NB4 (cell line): ENCODE data around the gene CORO2A.

ENCODE experiments used
- POLR2A ChIP-seq: IDR thresholded peaks from 2 replicates; pipeline ENCODE4 v1.6.1; 2011; ENCODE audit warnings: mild to moderate bottlenecking; ENCODE audit not compliant: insufficient read length; ENCODE audit errors: extremely low read depth
- TF ChIP-seq, protein P1 (sequence below): IDR thresholded peaks from one replicate; pipeline ENCODE4 v1.5.1; 2012; ENCODE audit warnings: low read depth, low read length
- TF ChIP-seq, protein P2 (sequence below): IDR thresholded peaks from 2 replicates; pipeline ENCODE4 v1.6.1; 2011; ENCODE audit warnings: low read depth, low read length

DNA sequence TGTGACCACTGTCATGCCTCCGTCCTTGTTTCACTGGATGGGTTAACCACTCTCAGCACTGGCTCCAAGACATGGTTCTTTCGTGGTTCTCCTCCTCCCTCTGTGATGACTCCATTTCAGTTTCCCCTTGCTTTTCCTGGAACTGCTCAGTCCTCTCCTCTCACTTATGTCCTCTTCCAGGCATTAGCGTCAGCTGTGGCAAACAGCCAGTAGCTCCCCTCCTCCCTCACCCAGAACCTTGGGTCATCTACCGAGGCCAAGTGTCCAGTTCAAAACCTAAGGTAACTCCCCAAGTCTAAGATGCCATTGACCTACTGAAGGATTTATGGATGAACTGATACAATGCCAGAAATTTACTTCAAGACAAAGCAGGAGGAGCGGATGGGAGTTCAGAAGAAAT lies 9.8 kb upstream of the CORO2A start:
- TF ChIP-seq, protein P1, sequence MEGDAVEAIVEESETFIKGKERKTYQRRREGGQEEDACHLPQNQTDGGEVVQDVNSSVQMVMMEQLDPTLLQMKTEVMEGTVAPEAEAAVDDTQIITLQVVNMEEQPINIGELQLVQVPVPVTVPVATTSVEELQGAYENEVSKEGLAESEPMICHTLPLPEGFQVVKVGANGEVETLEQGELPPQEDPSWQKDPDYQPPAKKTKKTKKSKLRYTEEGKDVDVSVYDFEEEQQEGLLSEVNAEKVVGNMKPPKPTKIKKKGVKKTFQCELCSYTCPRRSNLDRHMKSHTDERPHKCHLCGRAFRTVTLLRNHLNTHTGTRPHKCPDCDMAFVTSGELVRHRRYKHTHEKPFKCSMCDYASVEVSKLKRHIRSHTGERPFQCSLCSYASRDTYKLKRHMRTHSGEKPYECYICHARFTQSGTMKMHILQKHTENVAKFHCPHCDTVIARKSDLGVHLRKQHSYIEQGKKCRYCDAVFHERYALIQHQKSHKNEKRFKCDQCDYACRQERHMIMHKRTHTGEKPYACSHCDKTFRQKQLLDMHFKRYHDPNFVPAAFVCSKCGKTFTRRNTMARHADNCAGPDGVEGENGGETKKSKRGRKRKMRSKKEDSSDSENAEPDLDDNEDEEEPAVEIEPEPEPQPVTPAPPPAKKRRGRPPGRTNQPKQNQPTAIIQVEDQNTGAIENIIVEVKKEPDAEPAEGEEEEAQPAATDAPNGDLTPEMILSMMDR: no peak
- no peak for TF ChIP-seq POLR2A
- TF ChIP-seq, protein P2, sequence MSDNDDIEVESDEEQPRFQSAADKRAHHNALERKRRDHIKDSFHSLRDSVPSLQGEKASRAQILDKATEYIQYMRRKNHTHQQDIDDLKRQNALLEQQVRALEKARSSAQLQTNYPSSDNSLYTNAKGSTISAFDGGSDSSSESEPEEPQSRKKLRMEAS: no peak
